GM18520 (cell line): ENCODE measurements around the gene CRYGA.
"Not testable (repeated sequence)": the region's sequence is repeated elsewhere in the genome, so short reads cannot be mapped to it uniquely, and the experiment has no call there.

ENCODE experiments used
- ATAC-seq: cut with Tn5 transposase; IDR thresholded peaks from one replicate; pipeline ENCODE4 v1.9.1; 2021; ENCODE audit not compliant: unreplicated experiment

CRYGA gene

DNA sequence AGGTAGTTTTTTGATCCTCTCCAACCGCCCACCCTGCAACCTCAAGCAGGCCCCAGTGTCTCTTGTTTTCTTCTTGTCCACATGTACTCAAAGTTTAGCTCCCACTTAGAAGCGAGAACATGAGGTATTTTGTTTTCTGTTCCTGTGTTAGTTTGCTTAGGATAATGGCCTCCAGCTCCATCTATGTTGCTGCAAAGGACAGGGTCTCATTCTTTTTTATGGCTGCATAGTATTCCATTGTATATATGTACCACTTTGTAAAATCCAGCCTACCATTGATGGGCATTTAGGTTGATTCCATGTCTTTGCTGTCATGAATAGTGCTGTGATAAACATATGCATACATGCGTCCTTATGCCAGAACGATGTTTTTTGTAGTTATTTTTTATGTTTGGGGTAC, 36.3 kb downstream of the CRYGA start:
- no peak for ATAC-seq

- no peak for ATAC-seq
These were observed 38.1 kb downstream of the CRYGA start for GRCh38 chr2:208125251-208125650.

DNA sequence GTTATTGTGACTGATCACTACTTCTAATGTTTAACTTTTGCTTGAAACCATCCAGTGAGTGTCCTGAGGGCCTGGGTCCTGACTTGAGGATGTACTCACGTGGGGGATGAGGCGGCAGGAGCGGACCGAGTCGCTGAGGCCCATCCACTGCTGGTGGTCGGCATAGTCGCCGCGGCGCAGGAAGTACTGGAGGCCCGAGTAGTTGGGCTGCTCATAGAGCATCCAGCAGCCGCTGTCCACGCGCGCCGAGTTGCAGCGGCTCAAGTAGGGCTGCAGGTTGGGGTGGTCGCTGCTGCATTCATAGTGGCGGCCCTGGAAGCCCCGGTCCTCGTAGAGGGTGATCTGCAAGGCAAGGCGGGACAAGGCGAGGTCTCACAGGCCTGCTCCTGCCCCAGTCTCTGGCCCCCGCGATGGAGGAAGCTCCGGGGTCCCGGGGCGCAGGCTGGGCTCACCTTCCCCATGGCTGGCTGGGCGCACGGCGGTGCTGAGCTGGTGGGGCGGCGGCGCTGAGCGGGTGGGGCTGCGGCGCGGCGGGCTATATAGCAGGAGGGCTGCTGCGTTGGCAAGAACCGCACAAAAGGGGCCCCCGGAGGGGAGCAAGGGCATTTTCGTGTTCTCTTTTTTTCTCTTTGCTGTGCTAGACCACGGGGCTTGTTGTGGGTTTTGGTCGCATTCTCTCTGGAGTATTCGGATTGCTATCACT, 39.2 kb downstream of the CRYGA start, which contains the start of gene CRYGD:
Gene CRYGD, minus strand, starts transcription at position 512 of the 703 bp plus-strand sequence. Its CDS starts 51 bp downstream, at position 461.
- ATAC-seq = not testable (repeated sequence)

GRCh38 chr2:208122248-208122647, 41.1 kb downstream of the CRYGA start:
- ATAC-seq = no peak

DNA sequence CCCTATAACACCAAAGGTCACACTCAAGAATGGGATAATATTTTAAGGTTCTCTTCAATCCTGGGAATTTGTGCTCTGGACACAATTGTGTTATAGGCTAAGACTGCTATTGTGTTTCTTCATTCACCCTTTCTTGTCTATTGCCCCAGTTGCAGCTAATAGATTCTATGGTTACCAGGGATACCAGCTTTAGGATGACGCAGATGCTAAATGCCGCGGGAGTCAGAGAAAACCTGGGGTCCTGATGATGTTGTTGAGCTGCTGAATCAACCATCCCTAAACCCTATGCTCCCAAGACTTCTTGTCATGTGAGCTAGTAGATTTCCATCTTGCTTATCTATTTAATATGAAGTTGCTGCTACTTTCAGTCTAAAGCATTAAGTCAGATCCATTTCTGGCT, 44.5 kb downstream of the CRYGA start:
- no peak for ATAC-seq

- ATAC-seq = not testable (repeated sequence)
These were observed 46.0 kb downstream of the CRYGA start for GRCh38 chr2:208117390-208117789.

DNA sequence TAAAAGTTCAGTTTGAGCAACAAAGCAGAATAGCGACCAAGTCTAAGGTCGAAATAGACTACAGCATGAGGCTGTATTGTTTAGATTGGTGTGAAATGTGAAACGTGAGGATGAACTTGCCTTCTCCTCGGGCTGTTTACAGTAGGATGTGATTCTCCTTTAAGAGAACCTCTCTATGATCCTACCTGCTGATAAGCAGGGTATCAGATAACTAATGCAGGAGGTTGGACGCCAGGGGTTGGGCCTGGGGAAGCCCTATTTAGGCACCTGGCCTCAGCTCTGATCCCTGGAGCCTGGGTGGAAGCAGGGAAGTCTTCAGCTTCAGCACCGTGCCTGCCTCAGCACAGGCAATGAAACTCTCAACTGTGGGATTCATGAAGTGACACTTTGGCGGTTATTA, 50.4 kb downstream of the CRYGA start:
- ATAC-seq = no peak

- ATAC-seq = not testable (repeated sequence)
These were observed 51.1 kb downstream of the CRYGA start for GRCh38 chr2:208112273-208112745.
